H1 (cell line): Measurements from ENCODE around the gene LAG3. TPM values are rescaled to one million over a fixed set of nuclear protein-coding genes. Genes with fewer than 3 reads are reported as not detected.
A peak's percentile ranks its signal among the peaks of the same experiment; 100 is the strongest.

ENCODE experiments used
- ASH2L ChIP-seq: fragments of 200-600, 300-600 bp; sonication (generic); IDR thresholded peaks from one replicate; pipeline ENCODE4 v1.7.1; 2017; ENCODE audit warnings: low read length
- BACH1 ChIP-seq: IDR thresholded peaks from 2 replicates; pipeline ENCODE4 v1.6.1; 2012; ENCODE audit warnings: low read length, improper control_type of control experiment
- EGR1 ChIP-seq: IDR thresholded peaks from 2 replicates; pipeline ENCODE4 v1.6.1; 2011; ENCODE audit warnings: low read depth, low read length, borderline replicate concordance
- EZH2 ChIP-seq: fragments of 200-600 bp; sonication (generic); IDR thresholded peaks from 2 replicates; pipeline ENCODE4 v1.7.1; 2012; ENCODE audit warnings: low read depth, mild to moderate bottlenecking, moderate library complexity, low read length, inconsistent platforms; ENCODE audit not compliant: severe bottlenecking
- GABPA ChIP-seq: IDR thresholded peaks from 2 replicates; pipeline ENCODE4 v1.6.1; 2011; ENCODE audit warnings: mild to moderate bottlenecking, low read length, moderate library complexity, borderline replicate concordance; ENCODE audit not compliant: insufficient read depth
- GTF2F1 ChIP-seq: IDR thresholded peaks from 2 replicates; pipeline ENCODE4 v1.6.1; 2012; ENCODE audit warnings: low read depth, low read length, improper control_type of control experiment, borderline replicate concordance
- HDAC2 ChIP-seq, 2 experiments: fragments of 300-600 bp in 1 of 2; sonication (generic) in 1 of 2; IDR thresholded peaks; 2 replicates each; pipeline ENCODE4 v1.6.1; 2011 to 2012; ENCODE audit warnings: low read depth in 2 of 2, low read length in 2 of 2, mild to moderate bottlenecking in 2 of 2, moderate library complexity in 2 of 2, borderline replicate concordance in 1 of 2, inconsistent platforms in 1 of 2
- HDAC6 ChIP-seq: IDR thresholded peaks from one replicate; pipeline ENCODE4 v1.7.1; 2012; ENCODE audit warnings: low read depth, mild to moderate bottlenecking, inconsistent platforms, low read length, moderate library complexity
- KDM4A ChIP-seq: IDR thresholded peaks from one replicate; pipeline ENCODE4 v1.7.1; 2012; ENCODE audit warnings: low read depth, mild to moderate bottlenecking, moderate library complexity, low read length, inconsistent platforms; ENCODE audit not compliant: severe bottlenecking
- NANOG ChIP-seq: IDR thresholded peaks from 2 replicates; pipeline ENCODE4 v1.6.1; 2011; ENCODE audit warnings: low read length, low read depth, mild to moderate bottlenecking, inconsistent platforms; ENCODE audit not compliant: insufficient read depth, poor library complexity, severe bottlenecking
- SAP30 ChIP-seq: fragments of 300-600 bp; sonication (generic); IDR thresholded peaks from 2 replicates; pipeline ENCODE4 v1.7.1; 2012; ENCODE audit warnings: low read length, moderate library complexity, mild to moderate bottlenecking, inconsistent platforms; ENCODE audit not compliant: insufficient read depth, insufficient replicate concordance
- SRF ChIP-seq: IDR thresholded peaks from 2 replicates; pipeline ENCODE4 v1.6.1; 2011; ENCODE audit warnings: mild to moderate bottlenecking, low read depth, low read length, moderate library complexity
- TAF1 ChIP-seq: IDR thresholded peaks from 2 replicates; pipeline ENCODE4 v1.6.1; 2011; ENCODE audit warnings: mild to moderate bottlenecking, low read depth, low read length
- TAF7 ChIP-seq: optimal IDR thresholded peaks from 2 replicates; pipeline ENCODE3; 2011; ENCODE audit warnings: low read depth, mild to moderate bottlenecking, inconsistent platforms, low read length, moderate library complexity, borderline replicate concordance
- TBP ChIP-seq: IDR thresholded peaks from 2 replicates; pipeline ENCODE4 v1.6.1; 2011; ENCODE audit warnings: low read depth, low read length, improper control_type of control experiment
- polyA plus RNA-seq, 7 experiments: library from polyadenylated mRNA; depleted of rRNA in 3 of 7; stranded (reverse) in 5 of 7; unstranded in 2 of 7; fragments of >200 nt in 5 of 7; fragments of 200-250 nt in 2 of 7; gene quantifications; 1 replicate in 5 of 7; 2 replicates in 1 of 7; 4 replicates in 1 of 7; pipeline versions ENCODE4 v1.2.1 to v1.2.3, GENCODE V29; 2011 to 2013; ENCODE audit warnings: missing spikeins in 2 of 7, mixed read lengths in 2 of 7
- total RNA-seq: library from RNA; stranded (reverse); fragmentation: NEBNext Ultra II Directional; extraction: Animal tissue kit (Norgen Biotek cat#: 25700); gene quantifications from 2 replicates; pipeline ENCODE4 v1.2.1, GENCODE V29; 2021
- TF ChIP-seq, protein P1 (sequence below): IDR thresholded peaks from 2 replicates; pipeline ENCODE4 v1.6.1; 2012; ENCODE audit warnings: inconsistent platforms
- TF ChIP-seq, protein P2 (sequence below), 3 experiments: IDR thresholded peaks; 1 replicate in 2 of 3; 2 replicates in 1 of 3; pipeline versions ENCODE4 v1.5.1 to v1.6.1; 2011; ENCODE audit warnings: low read length in 3 of 3, mild to moderate bottlenecking in 3 of 3, inconsistent platforms in 2 of 3, low read depth in 1 of 3, moderate library complexity in 1 of 3; ENCODE audit not compliant: insufficient read depth in 1 of 3; ENCODE audit errors: control extremely low read depth in 1 of 3

Gene LAG3
- total and polyA plus RNA-seq, 2 of the 8 experiments (the other 6 are each of a cell fraction or from before 2014, with no cell fraction given) = 1.1 to 3.1 TPM

DNA sequence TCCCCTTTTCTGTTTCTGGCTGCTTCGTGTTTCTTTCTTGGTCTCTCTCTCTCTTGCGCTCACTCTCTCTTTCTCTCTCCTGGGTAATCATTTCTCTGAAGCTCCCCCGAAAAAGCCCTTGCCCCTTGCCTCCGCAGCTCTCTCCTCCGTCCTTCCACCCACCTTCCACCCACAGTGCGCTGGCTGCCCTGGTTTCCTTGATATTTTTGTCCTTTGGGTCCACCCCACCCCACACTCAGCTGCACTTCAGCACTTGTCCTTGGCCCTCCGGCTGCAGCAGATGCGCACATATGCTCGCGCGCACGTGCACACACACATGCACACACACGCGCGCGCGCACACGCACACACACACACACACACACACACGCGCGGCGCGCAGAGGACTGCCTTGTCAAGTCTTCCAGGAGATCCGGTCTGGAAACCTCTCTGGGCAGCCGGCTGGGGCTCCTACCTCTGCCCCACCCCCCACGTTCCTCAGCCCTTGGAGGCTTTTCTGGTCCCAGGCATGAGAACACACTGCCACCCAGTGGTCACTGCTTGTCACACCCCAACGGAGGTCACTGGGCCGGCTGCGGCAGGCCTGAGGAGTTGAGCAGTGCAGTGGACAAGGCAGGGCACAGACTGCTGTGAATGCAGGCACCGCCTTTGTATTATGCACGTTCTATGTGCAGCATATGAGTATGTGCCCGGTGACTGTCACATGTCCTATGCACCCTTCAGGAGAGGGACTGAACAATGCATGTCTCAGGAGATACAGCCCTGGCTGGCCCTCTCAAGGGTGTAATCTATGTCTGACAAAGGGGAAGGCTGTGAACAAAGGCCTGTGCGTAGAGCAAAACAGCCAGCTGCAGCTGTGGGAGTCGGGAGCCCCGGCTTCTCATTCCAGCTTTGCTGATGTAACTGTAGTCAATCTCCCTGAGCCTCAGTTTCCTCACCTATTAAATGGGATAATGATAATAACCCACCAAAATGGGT, 6.5 kb downstream of the LAG3 start (continued):
- TF ChIP-seq SAP30 = peak; percentile 32
- TF ChIP-seq BACH1 = 0 out of 2 replicates have a peak, but pooled peaks have one; percentile 24
- 0 out of 2 replicates have a peak, but pooled peaks have one; percentile 19 for TF ChIP-seq EGR1
- 0 out of 2 replicates have a peak, but pooled peaks have one; percentile 23 for TF ChIP-seq SRF
- no peak for TF ChIP-seq NANOG
- TF ChIP-seq, protein P1, sequence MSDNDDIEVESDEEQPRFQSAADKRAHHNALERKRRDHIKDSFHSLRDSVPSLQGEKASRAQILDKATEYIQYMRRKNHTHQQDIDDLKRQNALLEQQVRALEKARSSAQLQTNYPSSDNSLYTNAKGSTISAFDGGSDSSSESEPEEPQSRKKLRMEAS = peak; percentile 88
- TF ChIP-seq, protein P2, sequence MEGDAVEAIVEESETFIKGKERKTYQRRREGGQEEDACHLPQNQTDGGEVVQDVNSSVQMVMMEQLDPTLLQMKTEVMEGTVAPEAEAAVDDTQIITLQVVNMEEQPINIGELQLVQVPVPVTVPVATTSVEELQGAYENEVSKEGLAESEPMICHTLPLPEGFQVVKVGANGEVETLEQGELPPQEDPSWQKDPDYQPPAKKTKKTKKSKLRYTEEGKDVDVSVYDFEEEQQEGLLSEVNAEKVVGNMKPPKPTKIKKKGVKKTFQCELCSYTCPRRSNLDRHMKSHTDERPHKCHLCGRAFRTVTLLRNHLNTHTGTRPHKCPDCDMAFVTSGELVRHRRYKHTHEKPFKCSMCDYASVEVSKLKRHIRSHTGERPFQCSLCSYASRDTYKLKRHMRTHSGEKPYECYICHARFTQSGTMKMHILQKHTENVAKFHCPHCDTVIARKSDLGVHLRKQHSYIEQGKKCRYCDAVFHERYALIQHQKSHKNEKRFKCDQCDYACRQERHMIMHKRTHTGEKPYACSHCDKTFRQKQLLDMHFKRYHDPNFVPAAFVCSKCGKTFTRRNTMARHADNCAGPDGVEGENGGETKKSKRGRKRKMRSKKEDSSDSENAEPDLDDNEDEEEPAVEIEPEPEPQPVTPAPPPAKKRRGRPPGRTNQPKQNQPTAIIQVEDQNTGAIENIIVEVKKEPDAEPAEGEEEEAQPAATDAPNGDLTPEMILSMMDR (IDR thresholded peaks at IDR 0.05; ENCODE audit: control extremely low read depth in 1 of 3, insufficient read depth in 1 of 3, low read depth in 1 of 3, low read length in 3 of 3) = peak in 2 of 3 experiments; percentile 95 to 98; a peak in 3 of 4 replicates
- peak; percentile 60 for TF ChIP-seq KDM4A
- TF ChIP-seq GABPA = no peak
- 0 out of 2 replicates have a peak, but pooled peaks have one; percentile 47 for TF ChIP-seq TAF1
- no peak for TF ChIP-seq HDAC6
- TF ChIP-seq TBP = 0 out of 2 replicates have a peak, but pooled peaks have one; percentile 19
- TF ChIP-seq ASH2L = peak; percentile 88
- no peak for TF ChIP-seq GTF2F1
- no peak for TF ChIP-seq TAF7
- peak; percentile 10 for TF ChIP-seq EZH2
- no peak; a peak in 1 of 4 replicates for TF ChIP-seq HDAC2 (IDR thresholded peaks at IDR 0.05; ENCODE audit: borderline replicate concordance in 1 of 2, low read depth in 2 of 2, low read length in 2 of 2)
